HPDE6-E6E7 (cell line): ENCODE measurements around the gene B4GALNT3.

Experiments
- DNase-seq: peaks from one replicate; pipeline ENCODE4 v3.0.0; 2011; ENCODE audit warnings: missing footprints; ENCODE audit errors: extremely low spot score

B4GALNT3 gene

GRCh38 chr12:508795-509194 lies 49.1 kb downstream of the B4GALNT3 start:
- no peak for DNase-seq

- peak; percentile 53 for DNase-seq
Observed at GRCh38 chr12:509500-509899, 49.8 kb downstream of the B4GALNT3 start.

- peak; percentile 38 for DNase-seq
Observed at GRCh38 chr12:510071-510825, 50.5 kb downstream of the B4GALNT3 start.

- DNase-seq = no peak
Observed at GRCh38 chr12:512933-513332, 53.2 kb downstream of the B4GALNT3 start.

DNA sequence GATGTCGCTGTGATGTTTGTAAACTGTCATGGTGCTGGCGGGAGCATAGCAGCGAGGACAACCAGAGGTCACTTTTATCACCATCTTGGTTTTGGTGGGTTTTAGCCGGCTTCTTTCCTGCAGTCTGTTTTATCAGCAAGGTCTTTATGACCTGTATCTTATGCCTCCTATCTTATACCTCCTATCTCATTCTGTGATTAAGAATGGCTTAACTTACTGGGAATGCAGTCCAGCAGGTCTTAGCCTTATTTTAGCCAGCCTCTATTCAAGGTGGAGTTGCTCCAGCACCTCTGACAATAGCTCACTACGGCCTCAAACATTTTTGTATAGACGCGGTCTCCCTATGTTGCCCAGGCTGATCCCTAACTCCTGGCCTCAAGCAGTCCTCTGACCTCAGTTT lies 53.7 kb downstream of the B4GALNT3 start:
- DNase-seq = no peak

- no peak for DNase-seq
Observed at GRCh38 chr12:517538-517937, 57.8 kb downstream of the B4GALNT3 start.

DNA sequence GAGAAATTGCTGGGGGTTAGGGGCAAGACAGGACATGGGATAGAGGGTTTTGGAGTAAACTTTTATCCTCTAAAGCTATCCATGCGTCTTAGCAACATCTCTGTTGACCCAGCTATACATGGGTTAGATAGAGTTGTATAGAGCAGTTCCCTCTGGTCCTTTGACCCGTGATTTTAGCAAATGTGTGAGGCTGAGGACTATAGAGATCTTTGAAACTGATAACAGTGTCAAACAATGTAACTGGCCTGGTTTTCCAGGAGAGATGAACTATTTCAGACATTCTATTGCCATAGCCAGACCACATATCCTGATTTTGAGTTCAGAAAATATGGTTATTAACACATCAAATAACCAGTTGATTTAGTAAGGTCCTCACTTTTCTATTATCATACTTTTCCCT lies 60.4 kb downstream of the B4GALNT3 start:
- no peak for DNase-seq

GRCh38 chr12:522692-523378 lies 63.1 kb downstream of the B4GALNT3 start:
- DNase-seq = no peak

GRCh38 chr12:524167-524951 lies 64.6 kb downstream of the B4GALNT3 start:
- no peak for DNase-seq

- no peak for DNase-seq
Observed at GRCh38 chr12:526089-526488, 66.3 kb downstream of the B4GALNT3 start.

DNA sequence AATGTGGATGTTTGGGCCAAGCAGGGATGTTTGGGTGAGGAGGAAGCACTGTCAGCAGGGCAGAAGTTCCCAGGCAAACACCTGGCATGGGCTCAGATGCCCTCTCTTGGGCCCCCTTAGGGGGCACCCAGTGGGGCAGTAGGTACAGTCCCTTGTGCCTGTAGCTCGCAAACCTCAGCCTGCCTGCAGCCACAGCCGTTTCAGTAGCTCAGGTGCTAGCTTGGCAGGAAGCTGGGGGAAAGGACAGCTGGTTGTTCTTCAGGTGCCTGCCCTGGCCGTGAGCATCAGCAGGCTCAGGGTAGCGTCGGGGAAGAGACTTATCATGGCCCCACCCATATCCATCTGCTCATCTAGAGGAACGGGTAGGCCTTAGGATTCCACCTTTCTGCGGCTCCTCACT lies 67.5 kb downstream of the B4GALNT3 start:
- DNase-seq = no peak

- no peak for DNase-seq
Observed at GRCh38 chr12:527729-528128, 68.0 kb downstream of the B4GALNT3 start.

- peak; percentile 81 for DNase-seq
Observed at GRCh38 chr12:530308-530707, 70.6 kb downstream of the B4GALNT3 start.

DNA sequence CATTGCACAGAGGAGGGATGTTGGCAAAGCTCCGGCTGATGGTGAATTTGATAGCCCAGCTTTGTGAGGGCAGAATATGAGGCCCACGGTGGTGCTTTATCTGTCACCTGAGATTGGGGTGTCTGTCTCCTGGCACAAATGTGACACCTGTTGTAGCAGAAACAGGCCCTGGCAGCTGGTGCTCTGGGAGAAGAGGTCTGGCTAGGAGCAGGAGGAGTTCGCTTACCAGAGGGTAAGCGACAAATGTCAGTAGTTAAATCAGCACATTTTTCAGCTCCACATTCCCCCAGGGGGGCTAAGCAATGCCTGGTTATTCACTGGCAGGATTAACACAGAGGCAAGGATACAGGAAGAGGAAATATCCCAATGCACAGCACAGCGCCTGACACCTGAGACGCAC lies 71.1 kb downstream of the B4GALNT3 start:
- no peak for DNase-seq

GRCh38 chr12:531951-532585 lies 72.3 kb downstream of the B4GALNT3 start:
- no peak for DNase-seq

DNA sequence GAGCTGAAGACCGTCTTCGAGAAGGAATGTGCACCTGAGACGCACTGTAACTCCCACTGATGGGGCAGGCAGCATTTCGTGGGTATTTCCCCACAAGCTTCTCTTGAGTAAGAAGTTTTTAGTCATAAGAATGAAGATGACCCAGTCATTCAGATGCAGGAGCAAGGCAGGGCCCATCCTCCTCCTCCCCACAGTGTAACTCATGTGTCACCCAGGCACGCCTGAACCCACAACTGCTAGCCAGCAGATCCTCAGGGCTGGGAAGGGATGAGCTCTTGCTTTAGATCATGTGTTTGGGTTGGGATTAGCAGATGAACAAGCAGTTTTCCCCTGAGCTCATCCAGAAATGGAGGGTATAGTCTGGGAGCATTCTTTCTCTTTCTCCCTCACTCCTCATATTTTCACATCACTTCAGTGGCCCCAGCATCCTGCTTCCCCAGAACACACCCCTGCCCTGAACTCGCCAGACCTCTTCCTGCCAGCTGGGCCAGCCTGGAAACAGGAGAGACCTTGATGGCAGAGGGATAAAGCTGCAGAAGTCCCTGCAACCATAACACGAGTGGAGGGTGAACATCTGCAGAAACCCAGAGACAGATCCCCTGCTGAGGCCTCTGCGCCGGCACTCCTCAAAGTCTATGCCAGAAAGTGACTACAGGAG lies 73.3 kb downstream of the B4GALNT3 start:
- peak; percentile 79 for DNase-seq

GRCh38 chr12:533718-534117 lies 74.0 kb downstream of the B4GALNT3 start:
- no peak for DNase-seq

DNA sequence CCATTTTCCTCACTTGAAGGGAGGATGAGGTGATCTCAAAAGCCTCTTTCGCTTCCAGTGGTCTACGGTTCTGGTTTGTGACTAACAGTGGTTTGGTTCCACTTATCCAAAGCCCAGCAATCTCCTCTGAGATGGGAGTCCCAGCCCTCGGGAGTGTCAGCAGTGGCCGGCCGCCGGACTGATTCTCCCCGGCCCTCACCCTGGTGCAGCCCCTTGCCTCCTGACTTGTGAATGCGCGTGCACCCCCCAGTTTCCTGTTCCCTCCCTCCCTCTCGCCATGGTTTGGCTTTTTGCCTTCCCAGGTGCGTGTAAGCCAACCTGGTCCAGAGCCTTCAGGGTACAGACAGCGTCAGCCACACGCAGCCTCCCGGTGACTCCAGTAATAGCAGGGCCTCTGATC lies 74.5 kb downstream of the B4GALNT3 start:
- DNase-seq = no peak

- no peak for DNase-seq
Observed at GRCh38 chr12:535396-535795, 75.7 kb downstream of the B4GALNT3 start.

- no peak for DNase-seq
Observed at GRCh38 chr12:536751-537245, 77.1 kb downstream of the B4GALNT3 start.

DNA sequence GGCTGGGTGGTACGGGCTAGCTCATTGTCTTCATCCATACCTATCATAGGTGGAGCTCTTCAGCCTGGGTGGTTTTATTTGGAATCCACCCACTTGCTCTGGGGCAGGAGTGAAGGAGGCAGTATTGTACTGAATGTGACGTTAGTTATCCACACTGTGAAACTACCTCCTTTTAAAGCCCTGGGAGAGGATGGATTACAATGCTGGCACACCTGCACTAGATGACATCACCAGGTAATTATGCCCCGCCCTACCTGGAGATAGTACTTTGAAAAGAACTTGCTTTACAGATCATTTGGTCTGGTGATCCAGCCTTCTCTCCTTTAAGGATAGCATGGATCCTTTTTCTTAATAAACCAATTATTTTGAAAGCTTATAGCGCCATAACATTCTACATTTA lies 78.0 kb downstream of the B4GALNT3 start:
- peak; percentile 77 for DNase-seq
